ENCODE data around the gene NUDT17.
"Not testable (repeated sequence)": the region's sequence is repeated elsewhere in the genome, so short reads cannot be mapped to it uniquely, and the experiment has no call there.

NUDT17 gene

DNA sequence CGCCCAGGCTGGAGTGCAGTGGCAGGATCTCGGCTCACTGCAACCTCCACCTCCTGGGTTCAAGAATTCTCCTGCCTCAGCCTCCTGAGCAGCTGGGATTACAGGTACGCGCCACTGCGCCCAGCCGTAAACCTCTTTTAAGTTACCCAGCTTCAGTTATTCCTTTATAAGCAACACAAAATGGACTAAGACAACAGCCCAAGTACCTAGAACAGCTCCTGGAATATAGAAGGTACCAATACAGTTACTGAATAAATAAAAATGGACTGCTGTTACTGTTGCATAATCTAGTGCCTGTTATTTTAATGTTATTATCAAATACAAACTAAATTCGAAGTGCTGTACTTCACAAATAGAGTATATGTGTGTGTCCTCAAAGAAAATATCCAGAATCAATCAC lies 38.6 kb upstream of the NUDT17 start:
- TF ChIP-seq, protein P1, sequence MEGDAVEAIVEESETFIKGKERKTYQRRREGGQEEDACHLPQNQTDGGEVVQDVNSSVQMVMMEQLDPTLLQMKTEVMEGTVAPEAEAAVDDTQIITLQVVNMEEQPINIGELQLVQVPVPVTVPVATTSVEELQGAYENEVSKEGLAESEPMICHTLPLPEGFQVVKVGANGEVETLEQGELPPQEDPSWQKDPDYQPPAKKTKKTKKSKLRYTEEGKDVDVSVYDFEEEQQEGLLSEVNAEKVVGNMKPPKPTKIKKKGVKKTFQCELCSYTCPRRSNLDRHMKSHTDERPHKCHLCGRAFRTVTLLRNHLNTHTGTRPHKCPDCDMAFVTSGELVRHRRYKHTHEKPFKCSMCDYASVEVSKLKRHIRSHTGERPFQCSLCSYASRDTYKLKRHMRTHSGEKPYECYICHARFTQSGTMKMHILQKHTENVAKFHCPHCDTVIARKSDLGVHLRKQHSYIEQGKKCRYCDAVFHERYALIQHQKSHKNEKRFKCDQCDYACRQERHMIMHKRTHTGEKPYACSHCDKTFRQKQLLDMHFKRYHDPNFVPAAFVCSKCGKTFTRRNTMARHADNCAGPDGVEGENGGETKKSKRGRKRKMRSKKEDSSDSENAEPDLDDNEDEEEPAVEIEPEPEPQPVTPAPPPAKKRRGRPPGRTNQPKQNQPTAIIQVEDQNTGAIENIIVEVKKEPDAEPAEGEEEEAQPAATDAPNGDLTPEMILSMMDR (IDR thresholded peaks at IDR 0.05; ENCODE audit: extremely low read depth, missing control alignments) = no peak
- no peak for DNase-seq (ENCODE audit: low spot score)

DNA sequence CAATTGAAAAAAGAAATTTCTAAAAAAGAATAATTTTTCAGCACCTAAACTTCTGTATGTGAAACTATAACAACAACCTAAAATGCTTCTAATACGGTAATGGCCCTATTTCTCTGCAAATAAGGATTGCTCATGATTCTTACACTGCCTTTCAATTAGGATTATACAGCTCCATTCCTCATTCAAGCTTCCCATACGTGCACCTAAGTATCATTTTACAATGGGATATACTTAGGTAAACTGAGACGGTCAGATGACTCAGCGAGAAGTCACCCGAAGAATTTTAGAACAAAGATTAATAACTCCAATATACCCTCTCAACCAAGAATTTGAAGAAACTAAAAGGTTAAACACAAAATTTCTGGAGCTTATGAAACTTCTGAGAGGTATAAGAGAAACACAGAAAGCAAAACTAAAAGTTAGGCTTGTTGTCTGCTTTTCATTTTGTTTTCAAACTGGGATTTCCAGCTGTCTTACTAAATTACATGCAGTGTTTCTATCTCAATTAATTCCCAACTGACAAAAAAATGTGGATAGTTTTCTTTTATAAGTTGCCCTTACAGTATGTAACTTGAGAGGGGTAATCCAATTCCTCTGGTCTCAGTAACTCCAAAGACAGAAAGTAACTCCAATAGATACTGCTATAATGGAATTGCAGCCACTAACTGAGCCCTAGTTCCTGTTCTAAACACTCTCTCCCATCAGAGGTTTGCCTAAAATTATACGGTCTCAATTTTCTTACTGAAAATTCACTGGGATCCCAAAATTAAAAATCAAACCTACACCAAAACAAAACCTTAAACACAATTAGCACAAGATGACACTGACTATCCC lies 32.2 kb upstream of the NUDT17 start:
- DNase-seq (ENCODE audit: low spot score) = not testable (repeated sequence)

DNA sequence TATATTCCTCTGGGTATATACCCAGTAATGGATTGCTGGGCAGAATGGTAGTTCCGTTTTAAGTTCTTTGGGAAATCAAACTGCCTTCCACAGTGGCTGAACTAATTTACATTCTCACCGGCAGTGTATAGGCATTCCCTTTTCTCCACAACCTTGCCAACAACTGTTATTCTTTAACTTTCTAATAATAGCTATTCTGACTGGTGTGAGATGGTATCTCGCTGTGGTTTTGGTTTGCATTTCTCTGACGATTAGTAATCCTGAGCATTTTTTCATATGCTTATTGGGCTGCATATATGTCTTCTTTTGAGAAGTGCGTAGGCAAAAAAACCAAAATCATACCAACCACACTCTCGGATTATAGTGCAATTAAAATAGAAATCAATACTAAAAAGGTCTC lies 27.3 kb upstream of the NUDT17 start:
- DNase-seq (ENCODE audit: low spot score) = not testable (repeated sequence)

DNA sequence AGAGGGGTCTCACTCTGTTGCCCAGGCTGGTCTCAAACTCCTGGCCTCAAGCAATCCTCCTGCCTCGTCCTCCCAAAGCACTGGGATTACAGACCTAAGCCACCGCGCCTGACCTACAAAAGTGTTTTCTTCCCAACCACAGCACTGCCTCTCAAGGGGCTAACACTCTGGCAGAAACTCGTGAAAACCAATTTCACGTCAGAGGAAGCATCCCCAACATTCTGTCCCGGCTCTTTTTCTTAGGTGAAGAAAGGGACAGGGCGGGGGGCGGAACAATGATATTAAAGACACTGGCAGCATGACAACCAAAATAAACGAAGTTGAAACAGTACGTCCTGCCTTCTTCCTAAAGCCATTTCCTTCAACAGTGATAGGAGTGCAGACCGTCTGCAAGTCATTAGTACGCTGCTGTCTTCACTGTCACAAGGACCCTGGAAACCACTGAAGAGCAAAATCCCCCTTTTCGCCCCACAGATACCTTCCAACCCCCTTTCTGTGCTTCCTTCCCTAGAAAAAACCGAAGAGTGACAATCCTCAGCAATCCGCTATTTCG lies 22.6 kb upstream of the NUDT17 start:
- DNase-seq (ENCODE audit: low spot score) = not testable (repeated sequence)

DNA sequence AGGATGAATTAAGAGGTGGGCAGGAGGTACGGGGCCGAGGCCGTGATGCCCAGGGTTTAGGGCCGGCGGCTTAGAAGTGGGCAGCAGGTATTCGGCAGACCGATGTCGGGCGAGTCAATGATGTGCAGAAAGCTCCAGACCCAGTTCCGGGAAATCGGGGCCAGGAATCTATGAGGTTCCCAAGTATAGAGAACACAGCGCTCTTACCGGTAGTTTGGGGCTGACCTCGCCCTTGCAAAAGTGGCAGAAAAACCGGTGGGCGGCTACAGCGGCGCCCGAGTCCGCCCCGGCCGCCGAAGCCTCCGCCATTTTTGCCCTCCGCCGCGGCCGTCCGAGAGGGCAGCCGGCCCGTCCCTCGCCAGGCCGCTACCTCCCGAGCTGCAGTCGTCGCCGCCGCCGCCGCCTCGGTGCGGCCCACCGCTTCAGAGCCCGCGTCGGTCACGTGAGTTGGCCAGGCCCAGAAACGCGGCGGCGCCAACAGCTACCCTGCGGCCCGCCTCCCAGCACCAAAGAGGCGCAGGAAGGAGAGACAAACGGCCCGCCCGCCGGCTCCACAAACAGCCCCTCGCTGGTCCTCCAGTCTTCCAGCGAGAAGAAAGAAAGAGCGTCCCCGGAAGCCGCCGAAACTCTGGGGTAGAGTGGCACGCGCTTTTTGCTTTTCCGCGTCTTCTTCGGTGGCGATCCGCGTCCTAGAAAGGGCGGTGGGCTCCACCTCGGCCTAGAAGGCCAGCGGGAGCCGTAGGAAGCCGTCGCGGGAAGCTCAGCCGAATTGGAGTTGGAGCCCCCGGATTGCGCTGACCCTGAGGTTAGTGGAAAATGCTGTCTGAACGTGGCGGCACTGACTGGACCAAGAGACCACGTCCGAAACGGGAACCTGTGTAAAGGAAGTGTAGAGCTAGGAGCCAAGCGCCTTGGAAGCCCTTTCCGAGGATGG lies 21.6 kb upstream of the NUDT17 start, which contains the start of the genes POLR3C and RNF115:
Gene POLR3C, plus strand, starts transcription at position 636 of the 934 bp plus-strand sequence. CDS start 1,577 bp downstream, outside the sequence.
Gene RNF115, minus strand, starts transcription at position 531 of the 934 bp plus-strand sequence. Its CDS starts 222 bp downstream, at position 309.
- peak; percentile 91 for DNase-seq (ENCODE audit: low spot score)
- TF ChIP-seq, protein P1 (IDR thresholded peaks at IDR 0.05; ENCODE audit: extremely low read depth, missing control alignments) = no peak

DNA sequence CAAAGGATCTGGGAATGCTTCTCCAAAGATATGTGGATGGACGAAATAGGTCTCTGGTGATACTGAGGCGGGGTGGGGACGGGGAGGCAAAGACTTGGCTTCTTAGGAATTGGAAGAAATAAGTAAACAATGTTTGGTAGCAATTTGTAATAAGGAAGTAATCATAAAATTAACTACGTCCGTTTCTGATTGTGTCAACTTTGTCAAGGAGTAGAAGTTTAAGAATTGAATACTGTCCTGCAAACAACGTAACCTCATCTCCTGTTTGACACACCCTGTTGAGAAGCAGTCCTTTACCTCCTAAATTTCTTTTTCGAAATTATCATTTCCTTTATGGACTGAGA lies 21.0 kb upstream of the NUDT17 start:
- TF ChIP-seq, protein P1 (IDR thresholded peaks at IDR 0.05; ENCODE audit: extremely low read depth, missing control alignments) = no peak
- DNase-seq (ENCODE audit: low spot score) = no peak

DNA sequence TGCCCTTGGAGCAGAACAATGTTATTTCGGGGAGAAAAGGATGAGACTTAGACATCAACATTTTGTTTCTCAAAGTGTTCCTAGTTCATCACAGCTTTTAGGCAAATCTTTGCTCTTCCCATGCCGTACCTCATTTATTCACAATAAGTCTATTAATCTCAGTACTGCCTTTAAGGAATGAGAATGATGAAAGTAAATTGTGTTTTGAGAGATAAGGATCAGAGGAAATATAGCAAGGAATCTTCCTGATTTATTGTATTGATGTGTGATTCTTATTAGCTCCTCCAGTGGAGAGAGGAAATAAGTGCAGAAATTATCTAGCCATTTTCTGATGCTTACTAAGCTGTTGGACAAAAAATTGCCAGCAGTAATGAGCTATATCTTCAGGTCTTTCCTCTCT lies 19.4 kb upstream of the NUDT17 start:
- TF ChIP-seq, protein P1 (IDR thresholded peaks at IDR 0.05; ENCODE audit: extremely low read depth, missing control alignments) = no peak
- DNase-seq (ENCODE audit: low spot score) = no peak

DNA sequence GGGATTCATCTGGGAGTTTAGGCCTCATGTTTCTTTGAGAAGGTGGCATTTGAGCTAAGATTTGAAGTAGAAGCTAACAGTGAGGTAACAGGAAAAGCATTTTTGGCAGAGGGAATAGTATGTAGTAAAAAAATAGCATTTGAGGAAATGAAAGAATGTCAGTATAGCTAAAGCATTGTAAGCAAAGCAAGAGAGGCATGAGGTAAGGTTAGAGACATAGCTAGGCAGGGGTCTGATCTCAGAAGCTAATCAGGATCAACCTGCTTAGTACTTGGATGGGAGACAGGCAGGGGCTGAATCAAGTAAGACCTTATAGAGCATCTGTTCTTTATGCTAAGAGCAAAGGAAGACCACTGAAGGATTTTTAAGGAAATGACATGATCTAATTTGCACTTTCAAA lies 17.5 kb upstream of the NUDT17 start:
- no peak for DNase-seq (ENCODE audit: low spot score)
- TF ChIP-seq, protein P1 (IDR thresholded peaks at IDR 0.05; ENCODE audit: extremely low read depth, missing control alignments) = no peak
